Measurements from ENCODE around the gene INKA1. TPM values are rescaled to one million over a fixed set of nuclear protein-coding genes. Genes with fewer than 3 reads are reported as not detected.

The INKA1 gene
- total and polyA plus RNA-seq, 9 of the 15 experiments (the other 6 are each of a cell fraction or from before 2014, with no cell fraction given) = 0.55 to 13.9 (median 6.7) TPM

DNA sequence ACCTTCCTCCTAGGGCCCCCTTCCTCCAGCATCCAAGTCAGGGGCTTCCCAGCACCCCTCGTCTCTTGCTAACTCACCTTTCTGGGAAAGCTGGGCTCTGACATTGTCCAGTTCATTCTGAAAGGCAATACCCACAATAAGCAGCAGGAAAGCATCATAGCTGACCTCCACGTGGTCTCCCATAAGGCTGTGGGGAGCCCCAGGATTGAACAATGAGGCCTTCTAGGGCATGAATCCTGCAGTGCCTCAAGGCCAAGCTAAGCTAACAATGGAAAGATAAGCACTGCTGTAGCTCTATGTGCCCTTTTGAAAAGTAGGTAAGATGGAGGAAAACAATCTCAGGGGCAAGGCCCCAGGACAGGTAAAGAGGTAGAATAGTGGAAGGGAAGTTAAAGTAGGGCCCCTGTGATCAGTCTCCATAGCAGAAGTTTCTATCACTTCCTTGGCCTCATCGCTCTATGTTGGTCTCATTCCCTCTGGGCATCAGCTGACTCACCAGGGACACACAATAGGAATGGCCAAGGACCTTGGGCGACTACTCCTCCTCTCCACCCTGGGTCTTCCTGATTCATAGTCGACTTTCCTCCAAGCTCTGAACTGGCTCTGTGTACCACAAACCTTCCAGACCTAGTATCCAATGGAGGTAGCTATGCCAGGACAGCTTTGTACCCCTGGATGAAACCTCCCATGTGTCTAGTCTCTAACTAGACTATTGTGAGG lies 41.6 kb downstream of the INKA1 start (continued):
- TF ChIP-seq, protein P1, sequence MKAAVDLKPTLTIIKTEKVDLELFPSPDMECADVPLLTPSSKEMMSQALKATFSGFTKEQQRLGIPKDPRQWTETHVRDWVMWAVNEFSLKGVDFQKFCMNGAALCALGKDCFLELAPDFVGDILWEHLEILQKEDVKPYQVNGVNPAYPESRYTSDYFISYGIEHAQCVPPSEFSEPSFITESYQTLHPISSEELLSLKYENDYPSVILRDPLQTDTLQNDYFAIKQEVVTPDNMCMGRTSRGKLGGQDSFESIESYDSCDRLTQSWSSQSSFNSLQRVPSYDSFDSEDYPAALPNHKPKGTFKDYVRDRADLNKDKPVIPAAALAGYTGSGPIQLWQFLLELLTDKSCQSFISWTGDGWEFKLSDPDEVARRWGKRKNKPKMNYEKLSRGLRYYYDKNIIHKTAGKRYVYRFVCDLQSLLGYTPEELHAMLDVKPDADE (conservative IDR thresholded peaks at IDR 0.05; ENCODE audit: control insufficient read depth, low read depth, low read length) = no peak
- no peak for TF ChIP-seq CBX8 (IDR thresholded peaks at IDR 0.05; ENCODE audit: borderline replicate concordance, extremely low read depth, low read depth, low read length, poor library complexity, severe bottlenecking)
- TF ChIP-seq SMARCA5 (IDR thresholded peaks at IDR 0.05) = no peak
- no peak for TF ChIP-seq HDAC2 (IDR thresholded peaks at IDR 0.05)
- TF ChIP-seq FUS (optimal IDR thresholded peaks at IDR 0.05; ENCODE audit: low read depth, low read length) = no peak
- no peak for TF ChIP-seq ZNF444 (CRISPR knock-in tag; IDR thresholded peaks at IDR 0.05)
- TF ChIP-seq GABPB2 (CRISPR knock-in tag; conservative IDR thresholded peaks at IDR 0.05) = no peak
- no peak for TF ChIP-seq CBFA2T3 (IDR thresholded peaks at IDR 0.05)
- no peak for TF ChIP-seq PCBP1 (IDR thresholded peaks at IDR 0.05; ENCODE audit: low read depth, low read length, poor library complexity, severe bottlenecking)

DNA sequence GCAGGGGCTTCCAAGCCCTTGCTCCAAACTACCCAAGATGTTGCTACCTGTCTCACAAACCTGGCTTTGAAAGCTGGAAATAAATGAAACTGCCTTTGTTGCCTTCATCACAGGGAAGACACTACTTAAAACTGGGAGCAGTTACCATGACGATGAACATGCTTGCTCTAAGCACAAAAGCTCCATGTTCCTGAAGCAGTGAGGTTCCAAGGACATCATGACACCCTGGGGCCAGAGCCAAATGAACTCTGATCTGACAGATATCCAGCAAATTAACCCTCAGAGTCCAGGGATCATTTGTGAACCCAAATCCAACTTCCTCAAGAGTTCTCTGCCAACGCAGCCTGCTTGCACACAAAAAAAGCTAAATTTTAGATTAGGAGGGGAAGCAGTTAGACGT lies 42.6 kb downstream of the INKA1 start:
- Histone ChIP-seq H3K4me2 (ENCODE audit: insufficient read depth, low read length) (no peak overlapping the region), H3K4me3 (no peak overlapping the region), H3K9ac (ENCODE audit: insufficient read depth in 1 of 2, low read depth in 2 of 2, low read length in 2 of 2) (no peak overlapping the region), H2AFZ (ENCODE audit: low read depth, low read length) (no peak overlapping the region), H3K4me1 (replicated peaks in 1 of 2; ENCODE audit: control insufficient read depth in 2 of 2, insufficient read depth in 2 of 2, low read length in 2 of 2) (no peaks in the 10 kb centered on the region), H3K36me3 (ENCODE audit: control insufficient read depth, insufficient read depth, low read length) (peaks cover 58% of the 10 kb centered on the region), H3K9me1 (ENCODE audit: control insufficient read depth, insufficient read depth, low read length) (no peaks in the 10 kb centered on the region), H4K20me1 (replicated peaks; ENCODE audit: control insufficient read depth, insufficient read depth, low read length) (no peaks in the 10 kb centered on the region), H3K79me2 (ENCODE audit: control insufficient read depth, insufficient read depth, low read length) (no peaks in the 10 kb centered on the region), H3K9me3 (replicated peaks; ENCODE audit: control insufficient read depth, insufficient read depth, low read depth, low read length) (no peaks in the 10 kb centered on the region), H3K27me3 (ENCODE audit: control insufficient read depth in 2 of 2, insufficient read depth in 2 of 2, low read length in 2 of 2) (no peaks in the 10 kb centered on the region), H3K27ac (ENCODE audit: extremely low read depth, low read depth, low read length) (no peak overlapping the region)
- ChIA-PET POLR2A (interaction anchor here (0.6 to 1.6 kb wide), 5 partner anchors 10 to 653 kb away, joined by 3 to 4 read pairs (median 4); partner anchors contain the start of genes INKA1 and TRAIP), CTCF (ENCODE audit: low intra/inter-chr PET ratio) (no interaction called here)
- no peak for FAIRE-seq
- intact Hi-C loops (cut with micrococcal nuclease) (no loop called here), in situ Hi-C loops (cut with MboI) (no loop called here)
- TF ChIP-seq, protein P2, sequence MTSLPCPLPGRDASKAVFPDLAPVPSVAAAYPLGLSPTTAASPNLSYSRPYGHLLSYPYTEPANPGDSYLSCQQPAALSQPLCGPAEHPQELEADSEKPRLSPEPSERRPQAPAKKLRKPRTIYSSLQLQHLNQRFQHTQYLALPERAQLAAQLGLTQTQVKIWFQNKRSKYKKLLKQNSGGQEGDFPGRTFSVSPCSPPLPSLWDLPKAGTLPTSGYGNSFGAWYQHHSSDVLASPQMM (CRISPR knock-in tag; IDR thresholded peaks at IDR 0.05) = no peak
- peak; percentile 66 for TF ChIP-seq RFX1 (IDR thresholded peaks at IDR 0.05)
- 86% methylated on average over 3 of the region's 3 CpGs for WGBS (ENCODE audit: insufficient coverage, low coverage, missing lambda C conversion rate)
- DNase-seq (ENCODE audit: extremely low read depth in 1 of 4, low spot score in 3 of 4) = no peak
- no peak for ATAC-seq
- BruUV-seq (replicated peaks) = no TSS peak

Data from K562 (cell line).